ENCODE results near the gene RHOBTB1.

The RHOBTB1 gene

GRCh38 chr10:60906411-60906810, 37.6 kb downstream of the RHOBTB1 start:
- Histone ChIP-seq H3K36me3 (ENCODE audit: low read depth) (no peaks in the 10 kb centered on the region; the same call in 1 of the 2 replicates), H3K4me3 (ENCODE audit: severe bottlenecking) (no peak overlapping the region)
- no peak for ATAC-seq (ENCODE audit: low read depth)

GRCh38 chr10:60905580-60905979, 38.4 kb downstream of the RHOBTB1 start:
- no peaks in the 10 kb centered on the region for H3K9me3 ChIP-seq (ENCODE audit: severe bottlenecking)
- H3K4me1 ChIP-seq (ENCODE audit: insufficient read depth, poor library complexity, severe bottlenecking) = no peaks in the 10 kb centered on the region
- H3K27me3 ChIP-seq (ENCODE audit: insufficient read depth, poor library complexity, severe bottlenecking) = no peaks in the 10 kb centered on the region
- no peak for DNase-seq (ENCODE audit: low spot score)
- TF ChIP-seq CTCF (IDR thresholded peaks at IDR 0.05; ENCODE audit: poor library complexity, severe bottlenecking) = no peak
- no peak for ATAC-seq (ENCODE audit: low read depth)
- H3K36me3 ChIP-seq (ENCODE audit: low read depth) = no peaks in the 10 kb centered on the region; the same call in 1 of the 2 replicates
- no peak overlapping the region for H3K27ac ChIP-seq (ENCODE audit: poor library complexity, severe bottlenecking)
- H3K4me3 ChIP-seq (ENCODE audit: severe bottlenecking) = no peak overlapping the region

More at GRCh38 chr10:60906411-60906810, 37.6 kb downstream of the RHOBTB1 start:
- Histone ChIP-seq H3K27me3 (ENCODE audit: insufficient read depth, poor library complexity, severe bottlenecking) (no peaks in the 10 kb centered on the region), H3K9me3 (ENCODE audit: severe bottlenecking) (no peaks in the 10 kb centered on the region), H3K4me1 (ENCODE audit: insufficient read depth, poor library complexity, severe bottlenecking) (no peaks in the 10 kb centered on the region), H3K27ac (ENCODE audit: poor library complexity, severe bottlenecking) (no peak overlapping the region)
- DNase-seq (ENCODE audit: low spot score) = no peak
- no peak for TF ChIP-seq CTCF (IDR thresholded peaks at IDR 0.05; ENCODE audit: poor library complexity, severe bottlenecking)

- Histone ChIP-seq H3K4me1 (ENCODE audit: insufficient read depth, poor library complexity, severe bottlenecking) (no peaks in the 10 kb centered on the region), H3K27ac (ENCODE audit: poor library complexity, severe bottlenecking) (no peak overlapping the region), H3K9me3 (ENCODE audit: severe bottlenecking) (no peaks in the 10 kb centered on the region), H3K36me3 (ENCODE audit: low read depth) (no peaks in the 10 kb centered on the region; the same call in 1 of the 2 replicates), H3K4me3 (ENCODE audit: severe bottlenecking) (no peak overlapping the region), H3K27me3 (ENCODE audit: insufficient read depth, poor library complexity, severe bottlenecking) (no peaks in the 10 kb centered on the region)
- DNase-seq (ENCODE audit: low spot score) = no peak
- no peak for ATAC-seq (ENCODE audit: low read depth)
- TF ChIP-seq CTCF (IDR thresholded peaks at IDR 0.05; ENCODE audit: poor library complexity, severe bottlenecking) = no peak
These were observed 40.9 kb downstream of the RHOBTB1 start for GRCh38 chr10:60903096-60903495.

- Histone ChIP-seq H3K4me3 (ENCODE audit: severe bottlenecking) (no peak overlapping the region), H3K4me1 (ENCODE audit: insufficient read depth, poor library complexity, severe bottlenecking) (no peaks in the 10 kb centered on the region), H3K36me3 (ENCODE audit: low read depth) (no peaks in the 10 kb centered on the region), H3K27ac (ENCODE audit: poor library complexity, severe bottlenecking) (no peak overlapping the region), H3K9me3 (ENCODE audit: severe bottlenecking) (no peaks in the 10 kb centered on the region), H3K27me3 (ENCODE audit: insufficient read depth, poor library complexity, severe bottlenecking) (no peaks in the 10 kb centered on the region)
- TF ChIP-seq CTCF (IDR thresholded peaks at IDR 0.05; ENCODE audit: poor library complexity, severe bottlenecking) = no peak
- no peak for ATAC-seq (ENCODE audit: low read depth)
- DNase-seq (ENCODE audit: low spot score) = no peak
These were observed 42.3 kb downstream of the RHOBTB1 start for GRCh38 chr10:60901561-60902235.

- ATAC-seq (ENCODE audit: low read depth) = no peak
- no peak for TF ChIP-seq CTCF (IDR thresholded peaks at IDR 0.05; ENCODE audit: poor library complexity, severe bottlenecking)
- H3K27ac ChIP-seq (ENCODE audit: poor library complexity, severe bottlenecking) = no peak overlapping the region
These were observed 44.7 kb downstream of the RHOBTB1 start for GRCh38 chr10:60899266-60899665.

More at GRCh38 chr10:60899266-60899665, 44.7 kb downstream of the RHOBTB1 start:
- Histone ChIP-seq H3K36me3 (ENCODE audit: low read depth) (no peaks in the 10 kb centered on the region), H3K4me1 (ENCODE audit: insufficient read depth, poor library complexity, severe bottlenecking) (peaks cover 6% of the 10 kb centered on the region), H3K9me3 (ENCODE audit: severe bottlenecking) (no peaks in the 10 kb centered on the region), H3K27me3 (ENCODE audit: insufficient read depth, poor library complexity, severe bottlenecking) (no peaks in the 10 kb centered on the region), H3K4me3 (ENCODE audit: severe bottlenecking) (no peak overlapping the region)
- no peak for DNase-seq (ENCODE audit: low spot score)
